T-helper 1 cell (primary cell): ENCODE data around the gene LYPD4.

Experiments
- DNase-seq, 5 donors: peaks; one replicate each; pipeline ENCODE4 v3.0.0-alpha.2; 2012 to 2020

Gene LYPD4

DNA sequence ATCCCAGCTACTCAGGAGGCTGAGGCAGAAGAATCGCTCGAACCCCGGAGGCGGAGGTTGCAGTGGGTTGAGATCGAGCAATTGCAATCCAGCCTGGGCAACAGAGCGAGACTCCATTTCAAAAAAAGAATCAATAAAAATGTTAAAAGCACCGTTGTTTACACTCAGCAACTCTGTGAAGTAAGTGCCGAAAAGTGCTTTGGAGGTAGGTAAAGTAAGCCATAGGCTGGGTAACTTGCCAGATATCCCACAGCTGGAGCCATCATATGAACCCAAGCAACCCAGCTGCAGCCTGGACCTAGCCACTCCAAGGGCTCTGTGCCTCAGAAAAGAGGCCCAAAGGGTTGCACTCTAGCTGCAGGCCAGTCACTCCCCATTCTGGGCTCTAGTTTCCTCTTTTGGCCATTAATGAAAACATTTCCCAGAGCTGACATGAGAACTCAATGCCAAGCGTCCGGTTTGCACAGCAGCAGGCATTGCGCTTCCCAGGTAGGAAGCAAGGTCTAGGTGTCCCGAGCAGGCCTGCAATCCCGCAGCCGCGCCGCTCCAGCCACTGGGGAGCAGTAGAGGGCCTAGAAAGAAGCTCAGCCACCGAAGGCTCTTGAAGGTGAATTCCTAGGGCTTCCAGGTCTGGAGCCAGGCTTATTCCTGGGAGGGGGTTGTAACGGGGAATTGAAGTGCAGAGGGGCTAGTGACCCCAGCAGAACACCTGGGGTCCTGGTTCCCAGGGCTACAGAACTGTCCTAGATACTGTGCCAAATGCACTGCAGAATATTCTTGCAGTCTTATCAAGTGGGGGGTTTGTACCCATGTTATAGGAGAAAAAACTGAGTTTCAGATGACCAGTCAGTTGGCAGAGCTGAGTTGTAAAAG lies 28.5 kb upstream of the LYPD4 start:
- DNase-seq, result peak; percentile 39 to 65 (median 61)

DNA sequence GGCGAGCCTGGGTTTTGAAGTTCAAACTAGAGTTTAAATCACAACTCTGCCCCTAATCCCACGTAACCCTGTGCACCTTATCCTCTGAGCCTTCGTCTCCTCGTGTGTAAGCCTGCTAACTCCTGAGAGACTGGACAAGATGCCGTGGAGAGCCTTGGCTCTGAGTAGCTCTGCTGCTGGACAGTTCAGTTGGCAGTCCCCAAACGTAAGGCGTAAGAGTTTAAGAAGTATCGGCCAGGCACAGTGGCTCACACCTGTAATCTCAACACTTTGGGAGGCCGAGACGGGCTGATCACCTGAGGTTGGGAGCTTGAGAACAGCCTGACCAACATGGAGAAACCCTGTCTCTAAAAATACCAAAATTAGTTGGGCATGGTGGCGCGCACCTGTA lies 27.9 kb upstream of the LYPD4 start:
- DNase-seq, result no peak

DNA sequence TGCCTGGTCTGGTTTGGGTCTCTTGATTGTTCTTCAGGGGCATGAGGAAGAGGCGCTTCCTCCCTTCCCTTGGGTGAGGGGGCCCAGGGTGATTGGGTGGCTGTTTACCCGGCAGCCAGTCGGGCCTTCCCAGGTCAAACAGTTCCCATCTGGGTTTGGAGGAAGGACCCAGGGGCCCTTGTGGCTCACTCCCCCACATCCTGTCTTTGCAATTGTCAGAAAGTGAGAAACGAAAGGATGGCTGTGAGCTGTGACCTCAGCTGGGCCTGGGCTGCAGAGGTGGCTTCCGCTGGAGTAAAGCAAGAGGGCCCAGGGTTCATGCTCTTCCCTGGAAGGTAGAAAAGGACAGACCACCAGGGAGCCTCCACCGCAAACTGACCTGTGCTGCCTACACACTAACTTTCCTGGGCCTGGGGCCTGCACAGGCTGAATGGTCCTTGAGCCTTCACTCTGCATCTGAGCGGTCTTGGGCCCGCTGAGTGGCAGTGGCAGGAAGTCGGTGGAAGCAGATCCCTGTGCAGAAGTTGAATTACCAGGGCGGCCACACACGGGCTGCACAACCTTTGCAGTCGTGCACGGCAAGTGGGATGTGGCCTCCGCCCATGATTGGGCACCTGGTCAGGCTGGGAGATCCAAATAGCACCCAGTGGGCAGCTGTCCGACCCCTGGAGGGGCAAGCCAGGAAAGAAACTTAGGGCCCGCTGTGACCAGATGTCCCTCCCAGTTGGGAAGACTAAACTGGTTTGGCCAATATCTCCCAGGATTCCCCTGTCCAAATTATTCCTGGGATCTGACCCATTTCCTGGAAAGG lies 27.3 kb upstream of the LYPD4 start:
- peak in 4 of 5 donors; percentile 27 to 90 (median 43) for DNase-seq

DNA sequence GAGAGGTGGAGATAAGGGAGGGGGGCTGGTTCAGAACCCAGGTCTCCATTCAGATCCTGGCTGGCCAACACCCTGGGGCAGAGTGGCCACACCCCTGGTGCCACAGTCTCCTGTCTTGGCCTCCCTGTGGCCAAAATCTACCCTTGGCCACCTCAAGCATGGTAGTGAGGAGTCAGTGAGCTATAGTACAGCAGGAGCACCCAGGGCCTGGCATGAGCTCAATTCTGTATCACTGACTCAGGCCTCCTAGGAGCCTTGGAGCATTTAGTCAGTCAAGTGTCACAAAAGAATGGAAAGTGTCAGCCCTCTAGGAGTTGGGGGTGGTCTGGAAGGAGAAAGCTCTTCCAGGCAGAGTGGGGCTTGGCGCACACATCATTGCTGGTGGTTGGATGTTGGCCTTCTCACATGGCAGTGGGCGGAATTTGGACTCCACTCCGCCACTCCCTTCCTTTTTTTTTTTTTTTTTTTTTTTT lies 26.0 kb upstream of the LYPD4 start:
- no peak for DNase-seq

DNA sequence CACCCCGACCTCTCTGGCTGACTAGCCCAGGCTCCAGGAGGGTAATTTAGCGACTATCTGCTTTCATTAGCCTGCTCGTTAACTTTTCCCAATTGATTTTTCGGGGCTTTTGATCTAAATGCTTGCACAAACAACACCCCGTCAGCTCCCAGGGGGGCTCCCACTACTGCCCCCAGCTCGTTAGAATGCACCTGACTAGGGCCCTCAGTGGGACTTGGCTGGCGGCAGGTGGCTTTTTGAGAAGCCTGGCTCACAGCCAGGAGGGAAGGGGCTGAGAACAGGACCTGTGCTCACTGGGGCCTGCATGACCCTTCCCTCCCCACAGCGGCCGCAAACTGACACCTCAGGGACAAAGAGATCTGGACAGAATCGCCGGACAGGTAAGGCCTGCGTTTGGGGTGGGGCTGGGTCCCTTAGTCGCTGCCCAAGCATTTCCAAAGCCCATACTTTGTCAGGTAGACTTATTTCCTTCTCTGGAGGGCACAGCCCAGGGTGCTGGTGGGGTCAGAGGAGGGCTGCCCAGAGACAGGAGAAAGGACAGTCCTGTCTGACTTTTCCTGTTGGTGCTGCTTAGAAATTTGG lies 25.0 kb upstream of the LYPD4 start:
- DNase-seq, result no peak

DNA sequence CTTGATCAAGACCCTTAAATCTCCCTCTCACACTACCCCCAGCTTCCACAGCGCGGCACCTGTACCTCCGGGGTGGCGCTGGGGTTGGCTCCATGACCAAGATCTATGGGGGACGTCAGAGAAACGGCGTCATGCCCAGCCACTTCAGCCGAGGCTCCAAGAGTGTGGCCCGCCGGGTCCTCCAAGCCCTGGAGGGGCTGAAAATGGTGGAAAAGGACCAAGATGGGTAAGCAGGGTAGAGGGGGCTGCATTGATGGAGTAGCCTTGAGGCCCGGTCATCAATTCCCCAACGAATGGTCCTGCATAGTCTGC lies 24.5 kb upstream of the LYPD4 start:
- DNase-seq, result no peak

DNA sequence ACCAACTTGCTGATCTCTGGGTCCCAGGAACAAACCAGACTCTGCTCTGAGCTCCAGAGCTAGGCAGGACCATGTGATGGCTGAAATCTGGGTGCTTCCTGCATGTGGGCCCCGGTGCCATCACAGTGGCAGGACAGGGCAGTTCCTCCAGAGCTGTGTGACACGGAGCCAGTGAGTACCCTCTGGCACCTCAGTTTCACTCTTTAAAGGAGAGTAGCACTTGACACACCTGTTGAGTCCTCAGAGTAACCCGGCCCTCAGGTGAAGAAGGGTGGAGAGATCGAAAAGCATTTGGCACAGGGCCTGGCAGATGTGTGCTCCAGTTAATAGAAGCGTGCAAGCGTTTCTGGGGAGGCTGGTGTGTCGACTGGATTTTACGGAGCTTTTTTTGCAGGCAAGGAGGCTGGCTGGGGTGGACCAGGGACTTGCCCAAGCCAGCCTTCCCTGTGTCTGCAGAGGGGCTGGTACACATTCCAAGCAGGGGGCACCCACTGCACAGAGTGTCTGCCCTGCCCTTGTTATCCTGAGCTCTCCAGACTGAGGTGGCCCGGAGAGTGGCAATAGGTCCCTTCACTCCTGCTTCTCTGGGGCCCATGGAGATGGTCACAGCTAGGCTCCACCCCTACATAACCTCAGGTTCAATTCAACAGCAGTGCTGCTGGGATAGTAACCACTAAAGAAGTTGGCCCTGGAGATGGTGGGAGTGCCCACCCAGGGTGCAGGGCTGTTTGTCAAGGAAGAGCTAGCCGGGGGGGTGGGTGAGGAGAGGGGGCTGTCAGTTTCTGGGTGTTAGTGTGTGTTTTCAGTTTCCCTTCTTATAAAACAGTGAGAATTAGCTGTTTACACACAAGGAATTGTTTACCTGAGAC lies 23.9 kb upstream of the LYPD4 start:
- no peak for DNase-seq

DNA sequence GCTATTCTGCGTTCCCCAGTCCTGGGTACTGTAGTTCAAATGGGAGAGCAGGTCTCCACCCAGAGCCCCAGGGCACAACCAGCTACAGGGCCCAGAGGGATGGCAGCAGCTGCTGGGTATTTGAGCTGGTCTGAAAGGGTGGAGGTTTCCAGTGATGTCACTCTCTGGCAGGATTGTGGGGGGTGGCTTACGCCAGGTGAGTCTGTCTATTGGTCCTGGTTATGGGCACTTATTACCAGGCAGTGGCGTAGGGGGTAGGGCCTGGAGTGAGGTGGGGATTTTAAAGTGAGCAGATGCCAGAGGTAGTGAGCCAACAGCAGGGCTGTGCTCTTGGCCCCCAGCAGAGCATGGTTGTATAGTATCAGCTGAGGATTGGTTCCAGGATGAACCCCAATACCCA lies 21.8 kb upstream of the LYPD4 start:
- DNase-seq, result no peak

DNA sequence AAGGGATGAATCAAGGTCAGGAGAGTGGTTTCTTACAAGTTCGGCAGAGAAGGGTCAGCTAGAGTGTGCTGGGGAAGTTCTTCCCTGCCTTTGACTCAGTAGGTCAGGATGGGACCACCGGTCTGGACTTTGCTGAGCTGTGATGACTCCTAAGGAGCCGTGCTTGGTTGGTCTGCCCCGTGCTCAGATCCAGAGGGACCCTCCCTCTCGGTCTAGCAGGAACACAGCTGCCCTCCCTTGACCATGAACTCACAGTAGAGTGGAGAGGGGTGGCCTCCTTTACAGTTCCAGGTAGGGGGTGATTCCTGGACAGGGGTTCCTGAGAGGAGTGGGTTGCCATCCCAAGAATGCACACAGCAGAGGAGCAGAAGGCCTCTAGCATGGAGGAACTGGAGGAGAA lies 19.9 kb upstream of the LYPD4 start:
- no peak for DNase-seq

DNA sequence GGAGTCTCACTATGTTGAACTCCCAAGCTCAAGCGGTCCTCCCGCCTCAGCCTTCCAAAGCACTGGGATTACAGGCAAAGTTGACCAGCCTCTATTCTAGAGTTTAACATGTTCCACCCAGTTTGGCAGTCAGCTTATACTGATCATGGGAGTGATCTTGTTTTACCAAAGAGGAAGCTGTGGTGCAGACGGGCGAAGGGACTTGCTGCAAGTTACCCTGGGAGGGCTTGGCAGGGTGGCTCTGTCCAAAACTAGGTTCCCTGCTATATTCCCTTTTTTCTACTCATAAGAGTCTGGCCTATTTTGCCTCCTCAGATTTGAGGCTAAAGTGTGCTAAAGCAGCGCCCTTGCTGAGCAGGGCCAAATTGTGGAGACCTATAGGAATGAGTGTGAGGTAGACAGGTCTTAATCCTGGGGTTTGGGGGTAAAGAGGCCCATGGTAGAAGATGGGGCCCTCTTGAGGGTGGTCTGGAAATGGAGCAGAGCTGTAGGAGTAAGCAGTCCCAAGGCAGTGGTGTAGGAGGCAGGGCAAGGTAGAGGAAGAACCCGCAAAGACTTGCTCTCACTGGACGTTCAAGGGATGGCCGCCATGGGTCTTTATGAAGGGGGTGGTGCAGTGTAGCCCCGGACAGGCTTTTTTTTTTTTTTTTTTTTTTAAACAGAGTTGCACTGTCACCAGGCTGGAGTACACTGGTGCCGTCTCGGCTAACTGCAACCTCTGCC lies 18.9 kb upstream of the LYPD4 start:
- DNase-seq, result no peak

DNA sequence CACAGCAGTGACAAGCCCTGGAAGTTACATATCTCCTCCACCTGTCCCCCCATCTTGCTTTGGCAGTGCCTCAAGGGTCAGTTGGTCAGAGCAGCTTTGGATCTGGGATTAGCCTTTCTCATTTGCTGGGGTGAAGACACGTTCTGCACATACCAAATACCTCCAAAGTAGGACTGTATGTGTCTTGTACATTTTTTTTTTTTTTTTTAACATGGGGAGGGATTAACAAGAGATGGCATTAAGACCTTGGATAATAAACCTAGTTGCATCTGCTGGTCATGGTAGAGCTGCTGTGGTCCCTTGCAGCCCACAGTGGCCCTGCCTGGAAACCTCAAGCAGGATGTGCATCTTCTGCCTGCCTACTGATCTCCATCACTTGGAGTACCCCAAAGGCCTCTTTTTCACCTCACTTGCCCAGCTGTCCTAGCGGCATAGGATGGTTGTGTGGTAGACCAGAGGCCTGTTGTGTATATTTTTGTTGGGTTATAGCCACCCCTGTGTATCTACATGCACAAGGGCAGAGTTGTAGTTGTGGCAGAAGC lies 18.0 kb upstream of the LYPD4 start:
- peak in 1 of 5 donors; percentile 28 for DNase-seq

DNA sequence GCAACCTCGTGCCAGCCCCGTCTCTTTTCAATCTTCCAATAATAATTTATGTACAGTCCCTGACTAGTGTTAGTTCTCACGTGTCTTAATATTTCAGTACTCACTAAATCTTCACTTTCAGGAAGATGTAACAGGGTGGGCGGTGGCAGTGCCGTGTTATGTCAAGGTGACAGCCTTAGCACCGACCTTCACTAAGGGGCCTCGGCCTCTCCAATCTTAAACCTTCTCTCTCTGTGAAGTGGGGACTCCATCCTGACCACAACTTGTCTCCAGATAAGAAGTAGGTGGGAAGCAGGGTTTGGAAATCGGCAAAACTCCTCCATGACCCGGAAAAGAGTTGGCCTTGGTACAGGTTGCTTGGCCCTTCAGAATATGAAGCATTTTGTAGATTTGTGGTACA lies 17.4 kb upstream of the LYPD4 start:
- no peak for DNase-seq

DNA sequence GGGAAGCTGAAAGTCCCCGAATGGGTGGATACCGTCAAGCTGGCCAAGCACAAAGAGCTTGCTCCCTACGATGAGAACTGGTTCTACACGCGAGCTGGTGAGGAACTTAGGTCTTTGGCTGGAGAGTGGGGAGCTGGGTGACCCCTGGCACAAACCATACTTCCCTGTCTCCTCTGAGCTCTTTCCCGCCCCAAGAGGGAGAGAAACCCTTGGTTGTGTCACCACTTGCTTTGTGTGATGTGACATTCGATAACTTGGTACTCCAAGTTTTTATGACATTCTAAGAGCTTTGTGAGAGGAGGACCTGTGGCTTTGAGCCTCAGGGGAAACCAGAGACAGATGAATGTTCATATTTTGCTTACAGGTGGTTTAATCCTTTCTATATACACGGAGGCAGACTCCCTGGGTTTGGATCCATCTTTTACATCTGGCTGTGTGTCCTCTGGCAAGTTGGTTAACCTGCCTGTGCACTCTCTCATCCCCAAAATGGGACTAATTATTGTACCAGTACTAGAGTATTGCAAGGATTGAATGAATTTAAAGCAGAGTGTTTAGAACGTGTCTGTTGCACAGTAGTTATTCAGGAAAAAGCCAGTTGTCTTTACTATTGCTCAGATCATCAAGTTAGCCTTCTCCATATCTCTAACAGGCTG lies 16.8 kb upstream of the LYPD4 start:
- no peak for DNase-seq

DNA sequence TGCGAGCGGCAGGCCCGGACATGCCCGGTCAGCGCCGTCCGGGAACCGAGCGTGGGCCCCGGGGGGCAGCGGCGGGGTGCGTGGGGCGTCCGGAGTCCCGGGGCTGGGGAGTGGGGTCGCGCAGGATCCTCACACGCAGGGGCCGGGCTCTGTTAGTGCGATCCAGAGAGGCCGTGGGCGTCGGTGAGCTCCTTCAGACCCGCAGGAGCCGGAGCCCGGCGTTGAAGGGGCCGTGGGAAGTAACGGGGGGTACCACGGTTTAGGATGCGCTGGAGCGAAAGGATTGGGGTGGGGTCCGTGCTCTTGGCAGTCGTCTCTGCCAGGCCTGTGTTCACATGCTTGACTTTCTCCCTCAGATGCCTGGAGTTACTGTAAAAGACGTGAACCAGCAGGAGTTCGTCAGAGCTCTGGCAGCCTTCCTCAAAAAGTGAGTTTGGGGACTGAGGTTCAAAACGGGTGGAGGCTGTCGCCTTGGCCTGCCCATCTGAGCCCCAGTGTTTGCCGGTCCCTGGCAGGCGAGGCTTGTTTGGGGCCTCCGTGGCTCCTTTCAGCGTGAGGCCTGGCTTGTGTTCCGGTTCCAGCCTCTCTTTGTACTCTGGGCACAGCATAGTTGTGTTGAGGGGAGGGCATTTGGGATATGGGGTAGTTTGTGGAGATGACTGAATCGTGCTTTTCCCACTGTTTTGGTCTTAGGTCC lies 16.1 kb upstream of the LYPD4 start:
- peak in 1 of 5 donors; percentile 37 for DNase-seq

DNA sequence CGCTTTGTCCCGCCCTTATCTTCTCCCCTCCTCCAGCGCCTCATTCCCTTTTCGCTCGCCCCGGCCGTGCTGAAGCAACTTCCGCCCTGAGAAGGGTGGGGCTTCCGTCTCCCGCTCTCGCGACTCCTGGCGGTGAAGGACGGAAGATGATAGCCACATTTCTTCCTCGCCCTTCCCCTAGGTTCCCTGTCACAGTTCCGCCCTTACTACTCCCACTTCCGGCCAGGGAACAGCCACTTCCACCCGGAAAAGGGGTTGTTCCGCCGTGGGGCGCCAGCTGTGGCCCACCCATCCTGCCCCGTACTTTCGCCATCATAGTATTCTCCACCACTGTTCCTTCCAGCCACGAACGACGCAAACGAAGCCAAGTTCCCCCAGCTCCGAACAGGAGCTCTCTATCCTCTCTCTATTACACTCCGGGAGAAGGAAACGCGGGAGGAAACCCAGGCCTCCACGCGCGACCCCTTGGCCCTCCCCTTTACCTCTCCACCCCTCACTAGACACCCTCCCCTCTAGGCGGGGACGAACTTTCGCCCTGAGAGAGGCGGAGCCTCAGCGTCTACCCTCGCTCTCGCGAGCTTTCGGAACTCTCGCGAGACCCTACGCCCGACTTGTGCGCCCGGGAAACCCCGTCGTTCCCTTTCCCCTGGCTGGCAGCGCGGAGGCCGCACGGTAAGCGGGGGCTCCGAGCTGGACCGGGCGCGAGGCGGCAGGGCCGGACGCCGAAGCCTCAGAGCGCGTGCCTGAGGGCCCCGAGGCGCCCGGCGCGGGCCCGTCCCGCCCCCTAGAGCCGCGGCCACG lies 15.3 kb upstream of the LYPD4 start, which contains the start of gene RPS19:
Gene RPS19, plus strand, starts transcription at position 638 of the 801 bp plus-strand sequence. CDS start 520 bp downstream, outside the sequence.
- DNase-seq, result peak; percentile 94 to 98 (median 96)

DNA sequence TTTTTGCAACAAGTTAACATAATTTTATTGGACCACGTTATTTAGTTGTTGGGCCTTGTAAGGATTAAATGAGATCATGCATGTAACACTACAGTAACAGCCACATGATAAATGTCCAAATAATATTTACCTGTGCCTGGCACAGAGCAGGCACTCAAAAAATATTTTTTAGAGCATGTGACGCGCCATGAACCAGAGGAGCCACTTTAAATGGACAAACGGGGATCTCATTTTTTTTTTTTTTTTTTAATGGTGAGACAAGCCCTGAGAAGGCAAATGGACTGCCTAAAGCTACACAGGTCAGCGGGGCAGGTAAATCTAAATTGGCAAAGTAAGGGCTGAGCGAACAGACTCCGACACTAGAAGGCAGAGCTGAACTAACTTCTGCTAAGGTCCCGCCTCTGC lies 14.7 kb upstream of the LYPD4 start:
- no peak for DNase-seq

DNA sequence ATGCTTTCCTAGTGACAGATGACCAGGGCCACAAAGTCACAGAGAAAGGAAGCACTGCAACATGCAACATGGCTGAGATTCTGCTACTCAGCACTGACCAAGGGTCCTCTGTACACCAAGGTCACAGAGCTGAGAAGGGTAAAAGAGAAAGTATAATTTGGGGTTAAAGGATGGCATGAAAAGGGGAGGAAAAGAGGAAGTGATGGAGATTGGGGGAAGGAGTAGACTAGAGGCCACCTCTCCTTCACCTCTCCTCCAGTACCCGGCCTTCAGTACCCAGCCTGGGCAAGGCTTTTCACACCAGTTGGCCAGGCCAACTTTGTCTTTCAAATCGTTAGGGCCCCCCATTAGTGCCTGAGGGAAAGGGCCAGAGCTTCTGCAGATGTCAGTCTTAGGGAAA lies 9.3 kb upstream of the LYPD4 start:
- DNase-seq, result no peak

DNA sequence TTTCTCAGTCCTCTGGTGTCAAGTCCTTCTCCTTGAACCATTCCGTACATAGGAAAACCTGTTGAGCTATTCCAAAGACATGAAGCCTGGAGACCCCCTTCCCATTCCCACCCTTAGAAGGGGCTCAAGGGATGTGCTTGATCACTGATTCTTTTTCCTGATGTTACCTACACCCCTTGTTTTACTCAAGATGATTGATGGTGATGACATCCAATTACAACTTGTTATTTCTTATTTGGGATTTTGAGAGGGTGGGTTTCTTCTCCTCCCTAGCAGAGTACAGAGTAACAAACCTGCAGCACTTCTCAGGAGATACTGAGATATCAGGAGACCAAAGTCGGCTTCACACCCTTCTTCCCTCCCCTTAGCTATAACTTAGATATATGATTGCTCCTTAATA lies 8.9 kb upstream of the LYPD4 start:
- no peak for DNase-seq

DNA sequence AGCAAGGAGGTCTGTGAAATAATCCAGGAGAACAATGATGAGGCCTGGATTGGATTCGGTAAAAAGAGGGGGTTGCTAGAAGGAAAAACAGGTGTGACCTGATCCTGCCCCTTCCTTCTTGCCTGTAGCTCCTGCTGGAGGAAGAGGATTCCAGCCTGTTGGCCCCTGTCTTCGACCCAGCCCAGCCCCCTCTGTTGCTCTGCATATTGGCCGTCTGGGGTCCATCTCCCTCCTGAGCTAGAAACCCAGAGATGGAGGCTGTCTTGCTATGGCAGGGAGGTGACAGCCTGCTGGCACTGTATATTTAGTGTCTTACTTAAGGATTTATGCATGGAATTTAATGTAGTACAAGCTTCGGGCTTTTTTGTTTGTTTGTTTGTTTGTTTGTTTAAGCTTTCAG lies 7.0 kb upstream of the LYPD4 start:
- DNase-seq, result no peak
